T-helper 2 cell treated with Interferon-gamma antibody and Interleukin-4, amounts not matched to agents 5 μg/mL and 100 μg/mL, for 36 hours (primary cell): ENCODE data around the gene ASB2.

Experiments
- DNase-seq: peaks from one replicate; pipeline ENCODE4 v3.0.0; 2021; ENCODE audit warnings: low spot score
- H3K27ac Mint-ChIP-seq: one replicate; pipeline ENCODE4 v1.8.0; 2021; ENCODE audit warnings: mild to moderate bottlenecking, mixed read lengths
- H3K27me3 Mint-ChIP-seq: one replicate; pipeline ENCODE4 v1.8.0; 2021; ENCODE audit warnings: low read depth, mixed read lengths
- H3K36me3 Mint-ChIP-seq: one replicate; pipeline ENCODE4 v1.8.0; 2021; ENCODE audit warnings: low read depth, mixed read lengths
- H3K4me1 Mint-ChIP-seq: one replicate; pipeline ENCODE4 v1.8.0; 2021; ENCODE audit warnings: low read depth, mixed read lengths
- H3K4me3 Mint-ChIP-seq: one replicate; pipeline ENCODE4 v1.8.0; 2022; ENCODE audit warnings: mild to moderate bottlenecking, moderate library complexity, mixed read lengths
- H3K9me3 Mint-ChIP-seq: one replicate; pipeline ENCODE4 v1.8.0; 2021; ENCODE audit warnings: mixed read lengths

Gene ASB2

GRCh38 chr14:93950948-93951634, 25.3 kb downstream of the ASB2 start:
- Mint-ChIP-seq H3K27ac (peak overlapping the region; percentile 20), H3K4me3 (no peak overlapping the region), H3K27me3 (no peaks in the 10 kb centered on the region), H3K9me3 (no peaks in the 10 kb centered on the region), H3K36me3 (peaks cover 79% of the 10 kb centered on the region), H3K4me1 (peaks cover 48% of the 10 kb centered on the region)
- no peak for DNase-seq

- Mint-ChIP-seq H3K36me3 (peaks cover 70% of the 10 kb centered on the region), H3K4me3 (no peak overlapping the region), H3K27me3 (no peaks in the 10 kb centered on the region), H3K4me1 (peaks cover 33% of the 10 kb centered on the region), H3K27ac (no peak overlapping the region), H3K9me3 (no peaks in the 10 kb centered on the region)
- no peak for DNase-seq
Observed at GRCh38 chr14:93949511-93950075, 26.8 kb downstream of the ASB2 start.

- Mint-ChIP-seq H3K4me1 (peaks cover 13% of the 10 kb centered on the region), H3K4me3 (no peak overlapping the region), H3K27me3 (no peaks in the 10 kb centered on the region), H3K9me3 (no peaks in the 10 kb centered on the region), H3K27ac (no peak overlapping the region), H3K36me3 (peaks cover 61% of the 10 kb centered on the region)
- DNase-seq = no peak
Observed at GRCh38 chr14:93947282-93947681, 29.1 kb downstream of the ASB2 start.

- Mint-ChIP-seq H3K27ac (no peak overlapping the region), H3K9me3 (no peaks in the 10 kb centered on the region), H3K4me3 (no peak overlapping the region), H3K4me1 (peaks cover 13% of the 10 kb centered on the region), H3K36me3 (peaks cover 56% of the 10 kb centered on the region), H3K27me3 (no peaks in the 10 kb centered on the region)
- DNase-seq = no peak
Observed at GRCh38 chr14:93946541-93947090, 29.8 kb downstream of the ASB2 start.

- no peak overlapping the region for H3K27ac Mint-ChIP-seq
- H3K36me3 Mint-ChIP-seq = peaks cover 54% of the 10 kb centered on the region
- DNase-seq = no peak
- peaks cover 13% of the 10 kb centered on the region for H3K4me1 Mint-ChIP-seq
- no peaks in the 10 kb centered on the region for H3K9me3 Mint-ChIP-seq
- H3K27me3 Mint-ChIP-seq = no peaks in the 10 kb centered on the region
- H3K4me3 Mint-ChIP-seq = no peak overlapping the region
Observed at GRCh38 chr14:93946104-93946503, 30.3 kb downstream of the ASB2 start.

- peaks cover 12% of the 10 kb centered on the region for H3K4me1 Mint-ChIP-seq
- peaks cover 51% of the 10 kb centered on the region for H3K36me3 Mint-ChIP-seq
- no peak for DNase-seq
- no peak overlapping the region for H3K4me3 Mint-ChIP-seq
- H3K27ac Mint-ChIP-seq = no peak overlapping the region
- H3K9me3 Mint-ChIP-seq = no peaks in the 10 kb centered on the region
- H3K27me3 Mint-ChIP-seq = no peaks in the 10 kb centered on the region
Observed at GRCh38 chr14:93945070-93945399, 31.3 kb downstream of the ASB2 start.

- no peak for DNase-seq
- Mint-ChIP-seq H3K27ac (peak overlapping the region; percentile 64), H3K9me3 (no peaks in the 10 kb centered on the region), H3K36me3 (peaks cover 46% of the 10 kb centered on the region), H3K27me3 (no peaks in the 10 kb centered on the region), H3K4me1 (peaks cover 16% of the 10 kb centered on the region), H3K4me3 (no peak overlapping the region)
Observed at GRCh38 chr14:93944348-93945069, 31.9 kb downstream of the ASB2 start.

GRCh38 chr14:93943930-93944329, 32.4 kb downstream of the ASB2 start:
- no peak overlapping the region for H3K4me3 Mint-ChIP-seq
- no peak for DNase-seq
- peaks cover 47% of the 10 kb centered on the region for H3K36me3 Mint-ChIP-seq
- H3K4me1 Mint-ChIP-seq = peaks cover 17% of the 10 kb centered on the region
- H3K27me3 Mint-ChIP-seq = no peaks in the 10 kb centered on the region
- no peaks in the 10 kb centered on the region for H3K9me3 Mint-ChIP-seq
- peak overlapping the region; percentile 64 for H3K27ac Mint-ChIP-seq

GRCh38 chr14:93943052-93943451, 33.3 kb downstream of the ASB2 start:
- no peak for DNase-seq
- Mint-ChIP-seq H3K4me3 (no peak overlapping the region), H3K9me3 (no peaks in the 10 kb centered on the region), H3K4me1 (peaks cover 21% of the 10 kb centered on the region), H3K27me3 (no peaks in the 10 kb centered on the region), H3K36me3 (peaks cover 48% of the 10 kb centered on the region), H3K27ac (no peak overlapping the region)

- peaks cover 22% of the 10 kb centered on the region for H3K4me1 Mint-ChIP-seq
- no peak for DNase-seq
Observed at GRCh38 chr14:93941293-93941910, 35.0 kb downstream of the ASB2 start.

GRCh38 chr14:93940437-93940836, 35.9 kb downstream of the ASB2 start:
- Mint-ChIP-seq H3K36me3 (peaks cover 53% of the 10 kb centered on the region), H3K4me3 (peak overlapping the region; percentile 35), H3K27ac (peak overlapping the region; percentile 82), H3K9me3 (no peaks in the 10 kb centered on the region), H3K4me1 (peaks cover 25% of the 10 kb centered on the region), H3K27me3 (no peaks in the 10 kb centered on the region)
- DNase-seq = no peak

More at GRCh38 chr14:93941293-93941910, 35.0 kb downstream of the ASB2 start:
- Mint-ChIP-seq H3K27ac (no peak overlapping the region), H3K27me3 (no peaks in the 10 kb centered on the region), H3K36me3 (peaks cover 47% of the 10 kb centered on the region), H3K9me3 (no peaks in the 10 kb centered on the region), H3K4me3 (no peak overlapping the region)

- Mint-ChIP-seq H3K27me3 (no peaks in the 10 kb centered on the region), H3K36me3 (peaks cover 54% of the 10 kb centered on the region), H3K4me3 (peak overlapping the region; percentile 58), H3K9me3 (no peaks in the 10 kb centered on the region), H3K27ac (peak overlapping the region; percentile 67), H3K4me1 (peaks cover 25% of the 10 kb centered on the region)
- peak; percentile 90 for DNase-seq
Observed at GRCh38 chr14:93939304-93940229, 36.8 kb downstream of the ASB2 start.

- DNase-seq = no peak
- H3K4me1 Mint-ChIP-seq = peaks cover 25% of the 10 kb centered on the region
- H3K27ac Mint-ChIP-seq = peak overlapping the region; percentile 67
- H3K9me3 Mint-ChIP-seq = no peaks in the 10 kb centered on the region
- H3K36me3 Mint-ChIP-seq = peaks cover 56% of the 10 kb centered on the region
- H3K4me3 Mint-ChIP-seq = peak overlapping the region; percentile 58
- H3K27me3 Mint-ChIP-seq = no peaks in the 10 kb centered on the region
Observed at GRCh38 chr14:93938751-93939303, 37.5 kb downstream of the ASB2 start.
